OCI-LY3 (cell line): ENCODE results near the gene STK32B.

Experiments
- EZH2phosphoT487 ChIP-seq: fragments of 200-600 bp; shearing (Covaris generic); IDR thresholded peaks from 2 replicates; pipeline ENCODE4 v1.6.1; 2018; ENCODE audit warnings: antibody characterized with exemption, mixed run types, low read depth
- TF ChIP-seq, protein P1 (sequence below): fragments of 200-600, 300-600 bp; sonication (generic); IDR thresholded peaks from 2 replicates; pipeline ENCODE4 v1.5.1; 2014; ENCODE audit warnings: antibody characterized with exemption, low read length, low read depth

DNA sequence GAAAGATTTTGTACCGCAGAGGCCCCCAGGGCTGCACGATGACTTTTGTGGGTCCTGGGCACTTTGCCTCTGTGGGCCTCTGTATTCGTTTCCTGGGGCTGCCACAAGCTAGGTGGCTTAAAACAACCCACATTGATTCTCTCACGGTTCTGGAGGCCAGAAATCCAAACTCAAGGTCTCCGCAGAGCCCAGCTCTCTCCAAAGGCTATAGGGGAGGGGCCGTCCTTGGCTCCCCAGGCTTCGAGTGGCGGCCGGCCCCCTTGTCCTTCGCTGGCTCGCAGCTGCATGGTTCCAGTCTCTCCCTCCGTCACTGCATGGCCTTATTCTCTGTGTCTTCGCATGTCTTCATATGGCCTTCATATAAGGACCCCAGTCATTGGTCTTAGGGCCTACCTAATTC lies 415.8 kb downstream of the STK32B start:
- TF ChIP-seq, protein P1, sequence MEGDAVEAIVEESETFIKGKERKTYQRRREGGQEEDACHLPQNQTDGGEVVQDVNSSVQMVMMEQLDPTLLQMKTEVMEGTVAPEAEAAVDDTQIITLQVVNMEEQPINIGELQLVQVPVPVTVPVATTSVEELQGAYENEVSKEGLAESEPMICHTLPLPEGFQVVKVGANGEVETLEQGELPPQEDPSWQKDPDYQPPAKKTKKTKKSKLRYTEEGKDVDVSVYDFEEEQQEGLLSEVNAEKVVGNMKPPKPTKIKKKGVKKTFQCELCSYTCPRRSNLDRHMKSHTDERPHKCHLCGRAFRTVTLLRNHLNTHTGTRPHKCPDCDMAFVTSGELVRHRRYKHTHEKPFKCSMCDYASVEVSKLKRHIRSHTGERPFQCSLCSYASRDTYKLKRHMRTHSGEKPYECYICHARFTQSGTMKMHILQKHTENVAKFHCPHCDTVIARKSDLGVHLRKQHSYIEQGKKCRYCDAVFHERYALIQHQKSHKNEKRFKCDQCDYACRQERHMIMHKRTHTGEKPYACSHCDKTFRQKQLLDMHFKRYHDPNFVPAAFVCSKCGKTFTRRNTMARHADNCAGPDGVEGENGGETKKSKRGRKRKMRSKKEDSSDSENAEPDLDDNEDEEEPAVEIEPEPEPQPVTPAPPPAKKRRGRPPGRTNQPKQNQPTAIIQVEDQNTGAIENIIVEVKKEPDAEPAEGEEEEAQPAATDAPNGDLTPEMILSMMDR, result no peak
- TF ChIP-seq EZH2phosphoT487, result no peak
